SK-N-MC (cell line): ENCODE results near the gene RAMP1.

Experiments used
- DNase-seq: peaks from one replicate; pipeline ENCODE4 v3.0.0-alpha.2; 2011; ENCODE audit warnings: low read depth, low spot score
- H3K27ac ChIP-seq: fragments of 200-600 bp; sonication (generic); 2 replicates; pipeline ENCODE4 v1.5.1; 2016; ENCODE audit warnings: mixed run types
- H3K36me3 ChIP-seq: fragments of 200-600 bp; sonication (generic); 2 replicates; pipeline ENCODE4 v1.6.1; 2017; ENCODE audit warnings: antibody characterized with exemption, low read length, mixed read lengths; ENCODE audit not compliant: insufficient read depth
- H3K4me3 ChIP-seq: fragments of 200-600 bp; sonication (generic); 2 replicates; pipeline ENCODE4 v1.5.1; 2016
- H3K9ac ChIP-seq: fragments of 200-600 bp; sonication (generic); 2 replicates; pipeline ENCODE4 v1.8.0; 2017; ENCODE audit warnings: mixed run types, mixed read lengths; ENCODE audit not compliant: insufficient read length
- H3K9me3 ChIP-seq: fragments of 200-600 bp; sonication (generic); 2 replicates; pipeline ENCODE4 v1.6.1; 2017; ENCODE audit warnings: low read depth, mild to moderate bottlenecking, antibody characterized with exemption, low read length, moderate library complexity, mixed read lengths
- EZH2 ChIP-seq: fragments of 200-600 bp; sonication (generic); IDR thresholded peaks from one replicate; pipeline ENCODE4 v1.6.1; 2017; ENCODE audit warnings: antibody characterized with exemption
- FOXP2 ChIP-seq: optimal IDR thresholded peaks from 2 replicates; pipeline ENCODE3; 2011; ENCODE audit warnings: mild to moderate bottlenecking, moderate library complexity; ENCODE audit not compliant: insufficient read depth; ENCODE audit errors: extremely low read length, control extremely low read depth
- POLR2AphosphoS5 ChIP-seq: IDR thresholded peaks from 2 replicates; pipeline ENCODE4 v1.6.1; 2012; ENCODE audit warnings: mild to moderate bottlenecking, low read depth, low read length, borderline replicate concordance

Gene RAMP1

DNA sequence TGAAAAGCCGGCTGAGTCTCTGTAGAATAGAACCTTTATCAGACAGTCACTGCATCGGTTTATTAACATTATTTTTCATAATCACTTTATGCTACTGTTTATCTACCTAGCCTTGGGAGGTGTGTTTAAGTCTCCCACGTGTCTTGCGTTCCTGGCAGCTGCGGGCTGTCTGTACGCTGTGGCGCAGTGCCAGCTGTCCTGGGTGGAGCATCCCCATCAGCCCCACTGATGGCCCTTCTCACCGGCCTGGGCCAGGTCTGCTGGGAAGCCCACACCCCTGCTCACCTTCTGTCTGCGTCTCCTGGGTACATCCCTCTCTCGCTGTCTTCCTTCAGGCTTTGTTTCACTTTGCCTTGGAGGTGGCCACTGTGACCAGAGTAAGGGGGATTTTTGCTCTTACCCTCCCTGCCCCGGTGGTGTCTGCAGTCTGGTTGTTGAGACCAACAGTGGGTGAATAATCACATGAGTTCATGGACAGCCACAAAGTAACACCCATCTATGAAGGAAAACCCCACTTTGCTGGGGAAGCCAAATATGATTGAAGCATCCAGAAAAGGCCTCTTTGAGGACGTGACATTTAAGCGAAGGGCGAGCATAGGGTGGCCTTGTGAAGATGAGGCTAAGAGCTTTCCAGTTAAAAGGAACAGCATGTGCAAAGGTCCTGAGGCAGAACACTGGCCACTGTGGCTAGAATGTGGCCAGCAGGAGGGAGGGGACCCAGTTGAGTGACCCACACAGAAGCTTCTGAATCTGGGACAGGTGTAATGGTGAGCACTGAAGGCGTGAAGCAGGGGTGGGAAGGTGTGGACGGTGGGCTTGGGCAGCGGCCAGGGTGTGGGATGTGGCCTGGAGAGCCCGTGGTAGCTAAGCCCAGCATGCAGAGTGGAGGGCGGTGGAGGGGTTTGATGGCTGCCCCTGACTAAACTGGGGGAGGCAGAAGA, 41.7 kb downstream of the RAMP1 start:
- H3K9me3 ChIP-seq: no peaks in the 10 kb centered on the region
- no peaks in the 10 kb centered on the region; the same call in 1 of the 2 replicates for H3K36me3 ChIP-seq
- TF ChIP-seq FOXP2: no peak
- TF ChIP-seq POLR2AphosphoS5: no peak
- TF ChIP-seq EZH2: no peak
- H3K9ac ChIP-seq: no peak overlapping the region
- H3K27ac ChIP-seq: no peak overlapping the region
- no peak overlapping the region for H3K4me3 ChIP-seq
- DNase-seq: no peak

DNA sequence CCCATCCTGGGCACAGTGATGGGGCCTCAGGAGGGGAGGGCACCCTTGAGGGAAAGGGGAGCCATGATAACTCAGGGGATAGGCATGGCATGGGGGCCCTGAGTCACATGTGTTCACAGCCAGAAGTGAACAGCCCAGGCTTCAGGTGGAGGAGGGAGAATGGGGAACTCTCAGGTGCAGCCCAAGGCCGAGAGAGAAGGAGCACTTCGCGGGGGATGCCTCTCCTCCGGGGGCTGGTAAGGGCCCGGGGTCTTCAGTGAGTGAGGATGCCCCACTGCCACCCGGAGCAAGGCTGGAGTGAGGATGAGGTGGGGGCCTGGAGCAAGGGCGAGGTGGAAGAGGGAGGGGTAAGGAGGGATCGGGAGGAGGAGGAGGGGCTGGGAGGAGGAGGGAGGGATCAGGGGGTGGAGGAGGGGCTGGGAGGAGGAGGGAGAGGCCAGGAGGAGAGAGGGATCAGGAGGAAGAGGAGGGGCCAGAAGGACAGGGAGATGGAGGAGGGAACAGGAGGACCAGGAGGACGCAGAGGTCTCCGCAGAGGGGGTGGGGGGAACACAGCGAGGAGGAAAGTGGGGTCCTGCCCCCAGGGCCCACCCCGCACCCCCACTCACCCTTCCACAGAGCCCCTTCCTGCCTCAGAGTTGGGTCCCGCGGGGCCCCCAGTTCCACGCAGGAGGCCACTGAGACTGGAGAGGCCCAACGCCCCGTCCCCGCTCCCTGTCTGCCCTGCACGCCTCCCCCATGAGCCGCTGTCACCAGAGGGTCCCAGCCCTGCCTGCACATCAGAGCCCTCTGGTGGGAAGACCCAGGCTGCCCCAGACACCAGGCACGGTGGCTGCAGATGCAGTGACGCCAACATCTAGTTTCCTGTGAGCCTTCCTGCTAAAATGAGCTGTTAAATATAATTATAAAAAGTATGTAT, 42.8 kb downstream of the RAMP1 start:
- H3K4me3 ChIP-seq: no peak overlapping the region
- TF ChIP-seq FOXP2 (no peak), EZH2 (no peak), POLR2AphosphoS5 (no peak)
- H3K9me3 ChIP-seq: peaks cover 4% of the 10 kb centered on the region; the same call in 1 of the 2 replicates
- no peak overlapping the region for H3K9ac ChIP-seq
- H3K27ac ChIP-seq: no peak overlapping the region
- H3K36me3 ChIP-seq: peaks cover 3% of the 10 kb centered on the region
- no peak for DNase-seq

DNA sequence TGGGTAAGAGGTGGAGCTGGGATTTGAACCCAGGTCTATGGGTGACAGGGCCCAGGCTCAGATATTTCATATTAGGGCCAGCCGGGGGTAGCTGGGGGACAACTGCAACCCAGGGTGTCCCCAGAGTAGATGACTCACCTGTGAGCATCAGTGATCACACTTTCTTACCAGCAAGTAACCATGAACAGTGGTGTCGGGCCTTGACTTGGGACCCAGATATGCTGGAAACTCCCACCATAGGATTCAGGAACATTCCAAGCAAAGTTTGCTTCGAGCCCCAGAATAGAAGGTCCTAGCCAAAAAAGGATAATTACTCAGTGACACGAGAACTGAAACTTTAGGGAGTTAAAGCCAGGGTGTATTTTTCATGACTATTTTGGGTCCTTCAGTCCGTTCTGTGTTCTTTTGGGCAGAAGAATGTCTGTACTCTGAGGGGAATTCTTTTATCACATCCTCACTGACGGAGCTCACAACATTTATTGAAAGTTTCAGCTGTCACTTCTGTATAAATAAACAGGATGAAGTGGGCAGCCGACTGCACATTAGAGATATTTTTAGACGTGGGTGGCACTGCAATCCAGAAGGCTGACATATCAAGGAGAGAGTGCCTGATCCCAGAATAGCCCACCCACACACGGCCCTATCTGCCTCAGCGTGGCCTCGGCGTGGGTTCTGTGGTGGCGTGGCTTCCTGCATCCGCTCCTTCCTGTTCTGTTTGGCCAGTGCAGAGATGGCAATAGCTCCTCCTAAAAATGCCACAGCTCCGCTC, 45.6 kb downstream of the RAMP1 start:
- no peak overlapping the region for H3K9ac ChIP-seq
- TF ChIP-seq POLR2AphosphoS5: no peak
- TF ChIP-seq EZH2: no peak
- TF ChIP-seq FOXP2: no peak
- DNase-seq: no peak
- no peak overlapping the region for H3K27ac ChIP-seq
- H3K36me3 ChIP-seq: peaks cover 12% of the 10 kb centered on the region
- H3K4me3 ChIP-seq: no peak overlapping the region
- H3K9me3 ChIP-seq: peaks cover 11% of the 10 kb centered on the region; the same call in 1 of the 2 replicates

DNA sequence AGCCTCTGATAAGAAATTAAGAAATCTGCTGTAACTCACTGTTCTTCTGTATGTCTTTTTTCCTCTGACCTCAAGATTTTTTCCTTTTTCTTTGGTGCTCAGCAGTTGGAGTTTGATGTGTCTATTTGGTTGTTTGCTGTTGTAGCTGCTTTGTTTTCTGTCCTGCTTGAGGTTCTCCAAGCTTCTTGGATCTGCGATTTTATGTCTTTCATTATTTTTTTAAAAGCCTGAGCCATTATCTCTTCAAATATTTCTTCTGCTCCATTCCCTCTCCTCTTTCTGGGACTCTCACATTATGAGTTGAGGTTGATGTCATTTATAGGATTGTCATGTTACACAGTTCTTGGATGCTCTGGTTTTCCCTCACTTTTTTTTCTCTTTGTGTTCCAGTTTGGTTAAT, 47.7 kb downstream of the RAMP1 start:
- TF ChIP-seq FOXP2 (no peak), EZH2 (no peak), POLR2AphosphoS5 (no peak)
- Histone ChIP-seq H3K4me3 (no peak overlapping the region), H3K9me3 (peaks cover 11% of the 10 kb centered on the region; the same call in 1 of the 2 replicates), H3K27ac (no peak overlapping the region), H3K36me3 (peaks cover 18% of the 10 kb centered on the region), H3K9ac (no peak overlapping the region)
- DNase-seq: no peak

DNA sequence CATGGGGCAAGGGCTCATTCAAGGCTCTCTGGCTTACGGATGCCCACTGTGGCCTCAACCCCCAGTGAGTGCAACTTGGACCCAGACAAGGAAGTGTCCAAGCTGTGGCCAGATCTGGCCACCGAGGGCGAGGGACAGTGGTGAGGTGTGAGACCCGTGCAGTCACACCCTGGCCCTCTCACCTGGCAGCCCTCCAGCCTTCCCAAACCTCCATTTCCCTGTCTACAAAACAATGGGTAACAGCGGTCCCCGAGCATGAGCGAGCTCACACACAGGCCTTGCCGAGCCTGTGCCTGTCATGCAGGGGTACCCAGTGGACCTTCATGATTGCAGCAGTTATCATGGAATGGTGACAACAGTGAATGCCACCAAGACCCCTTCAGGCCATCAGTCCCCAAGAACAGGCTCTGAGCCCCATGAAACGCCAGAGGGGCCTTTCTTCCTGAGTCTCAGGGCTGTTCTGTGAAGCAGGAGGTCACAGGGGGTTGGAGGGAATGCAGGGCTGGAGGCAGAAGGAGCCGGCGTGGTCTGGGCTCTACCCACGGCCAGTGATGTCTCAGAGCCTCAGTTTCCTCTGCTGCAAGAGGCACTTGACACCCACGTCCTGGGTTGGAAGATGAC, 49.8 kb downstream of the RAMP1 start:
- peaks cover 11% of the 10 kb centered on the region; the same call in 1 of the 2 replicates for H3K9me3 ChIP-seq
- DNase-seq: no peak
- no peak overlapping the region for H3K9ac ChIP-seq
- no peak for TF ChIP-seq POLR2AphosphoS5
- no peak for TF ChIP-seq FOXP2
- TF ChIP-seq EZH2: no peak
- H3K36me3 ChIP-seq: peaks cover 18% of the 10 kb centered on the region
- H3K4me3 ChIP-seq: no peak overlapping the region
- H3K27ac ChIP-seq: no peak overlapping the region

DNA sequence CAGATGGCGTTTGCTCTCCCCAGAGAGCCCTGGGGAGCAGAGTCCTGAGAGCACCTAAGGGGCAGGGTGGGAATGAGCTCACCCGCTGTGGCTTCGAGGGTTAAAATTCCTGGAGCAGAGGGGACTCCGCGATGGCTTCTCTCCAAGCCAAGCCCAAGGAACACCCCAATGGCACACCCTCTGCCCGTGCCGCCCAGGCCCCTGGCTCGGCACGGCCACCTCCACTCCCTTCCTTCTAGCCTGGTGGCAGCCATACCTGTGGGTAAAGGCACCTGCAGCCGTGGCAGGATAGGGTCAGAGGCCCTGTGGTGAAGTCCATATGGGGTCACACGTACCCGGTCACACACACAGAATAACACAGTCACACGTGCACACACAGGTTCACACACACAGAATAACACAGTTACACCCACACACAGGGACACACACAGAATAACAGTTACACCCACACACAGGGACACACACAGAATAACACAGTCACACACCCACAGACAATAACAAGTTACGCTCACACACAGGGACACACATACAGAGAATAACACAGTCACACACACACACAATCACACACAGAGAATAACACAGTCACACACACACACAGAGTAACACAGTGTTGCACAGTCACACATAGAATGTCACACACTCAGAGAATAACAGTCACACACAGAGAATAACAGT, 50.5 kb downstream of the RAMP1 start:
- Histone ChIP-seq H3K9ac (no peak overlapping the region), H3K36me3 (peaks cover 18% of the 10 kb centered on the region), H3K27ac (no peak overlapping the region), H3K9me3 (peaks cover 11% of the 10 kb centered on the region; the same call in 1 of the 2 replicates), H3K4me3 (no peak overlapping the region)
- no peak for DNase-seq
- TF ChIP-seq POLR2AphosphoS5: no peak
- no peak for TF ChIP-seq FOXP2
- no peak for TF ChIP-seq EZH2

DNA sequence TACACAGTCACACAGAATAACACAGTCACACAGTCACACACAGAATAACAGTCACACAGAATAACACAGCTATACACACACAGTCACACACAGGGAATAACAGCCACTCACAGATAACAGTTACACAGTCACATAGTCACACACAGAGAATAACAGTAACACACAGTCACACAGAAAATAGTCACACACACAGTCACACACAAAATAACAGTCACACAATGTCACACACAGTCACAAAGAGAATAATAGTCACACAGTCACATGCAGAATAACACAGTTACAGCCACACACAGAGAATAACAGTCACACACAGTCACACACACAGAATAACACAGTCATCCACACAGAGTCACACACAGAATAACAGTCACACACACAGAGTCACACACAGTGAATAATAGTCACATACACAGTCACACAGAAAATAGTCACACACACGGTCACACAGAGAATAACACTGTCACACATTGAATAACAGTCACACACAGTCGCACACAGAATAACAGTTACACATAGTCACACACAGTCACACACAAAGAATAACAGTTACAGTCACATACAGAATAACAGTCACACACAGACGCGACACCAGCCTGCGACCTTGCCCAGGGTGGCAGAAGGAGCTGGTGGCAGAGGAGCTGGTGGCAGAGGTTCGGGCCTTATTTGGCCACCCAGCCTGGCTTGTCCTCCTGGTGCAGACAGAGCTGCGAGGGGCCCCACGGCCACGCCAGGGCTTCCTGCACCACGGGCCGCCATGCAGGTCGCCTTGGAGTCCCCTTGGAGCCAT, 51.3 kb downstream of the RAMP1 start:
- DNase-seq: no peak
- TF ChIP-seq POLR2AphosphoS5: no peak
- TF ChIP-seq EZH2: no peak
- TF ChIP-seq FOXP2: no peak
- peaks cover 18% of the 10 kb centered on the region for H3K36me3 ChIP-seq
- no peak overlapping the region for H3K27ac ChIP-seq
- H3K9ac ChIP-seq: no peak overlapping the region
- H3K4me3 ChIP-seq: no peak overlapping the region
- H3K9me3 ChIP-seq: peaks cover 11% of the 10 kb centered on the region; the same call in 1 of the 2 replicates
